KOPT-K1 (cell line): Measurements from ENCODE around the gene TAS2R9.

Experiments
- H3K27ac ChIP-seq: fragments of 200-600 bp; sonication (generic); 2 replicates; pipeline ENCODE4 v1.5.1; 2016; ENCODE audit warnings: antibody characterized with exemption, mild to moderate bottlenecking, low read depth, low read length; ENCODE audit not compliant: poor library complexity, severe bottlenecking
- H3K36me3 ChIP-seq: fragments of 200-600 bp; sonication (generic); 2 replicates; pipeline ENCODE4 v1.5.1; 2017; ENCODE audit warnings: antibody characterized with exemption, mild to moderate bottlenecking, low read length, moderate library complexity; ENCODE audit not compliant: insufficient read depth
- H3K9me3 ChIP-seq: fragments of 200-600 bp; sonication (generic); 2 replicates; pipeline ENCODE4 v1.5.1; 2017; ENCODE audit warnings: antibody characterized with exemption, low read length, mild to moderate bottlenecking; ENCODE audit not compliant: insufficient read depth, poor library complexity, severe bottlenecking

Gene TAS2R9, protein sequence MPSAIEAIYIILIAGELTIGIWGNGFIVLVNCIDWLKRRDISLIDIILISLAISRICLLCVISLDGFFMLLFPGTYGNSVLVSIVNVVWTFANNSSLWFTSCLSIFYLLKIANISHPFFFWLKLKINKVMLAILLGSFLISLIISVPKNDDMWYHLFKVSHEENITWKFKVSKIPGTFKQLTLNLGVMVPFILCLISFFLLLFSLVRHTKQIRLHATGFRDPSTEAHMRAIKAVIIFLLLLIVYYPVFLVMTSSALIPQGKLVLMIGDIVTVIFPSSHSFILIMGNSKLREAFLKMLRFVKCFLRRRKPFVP

GRCh38 chr12:10810068-10810467 is at the start of gene TAS2R9:
Gene TAS2R9 (minus strand): TSS chr12:10810168. CDS start chr12:10810075, 93 bp downstream.
- H3K27ac ChIP-seq: no peak within 1 kb of the TSS
- no peaks in the 10 kb centered on the region for H3K36me3 ChIP-seq
- H3K9me3 ChIP-seq: no peaks in the 10 kb centered on the region

DNA sequence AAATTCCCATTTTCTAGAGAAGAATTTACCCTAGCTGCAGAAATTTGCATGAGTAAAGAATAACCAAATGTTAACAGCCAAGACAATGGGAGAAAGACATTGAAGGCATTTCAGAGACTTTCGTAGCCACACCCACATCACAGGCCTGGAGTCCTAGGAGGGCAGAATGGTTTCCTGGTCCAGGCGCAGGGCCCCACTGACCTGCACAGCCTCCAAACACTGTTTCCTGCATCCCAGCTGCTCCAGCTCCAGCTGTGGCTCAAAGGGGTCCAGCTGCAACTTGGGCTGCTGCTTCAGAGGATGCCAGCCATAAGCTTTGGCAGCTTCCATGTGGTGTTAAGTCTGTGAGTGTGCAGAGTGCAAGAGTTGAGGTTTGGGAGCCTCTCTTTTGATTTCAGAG is 45.8 kb upstream of the TAS2R9 start:
- peaks cover 41% of the 10 kb centered on the region for H3K9me3 ChIP-seq
- H3K36me3 ChIP-seq: peaks cover 27% of the 10 kb centered on the region; the same call in 1 of the 2 replicates
- no peak overlapping the region for H3K27ac ChIP-seq

GRCh38 chr12:10853776-10854175 is 43.8 kb upstream of the TAS2R9 start:
- Histone ChIP-seq H3K36me3 (peaks cover 25% of the 10 kb centered on the region; the same call in 1 of the 2 replicates), H3K27ac (no peak overlapping the region), H3K9me3 (peaks cover 39% of the 10 kb centered on the region)

DNA sequence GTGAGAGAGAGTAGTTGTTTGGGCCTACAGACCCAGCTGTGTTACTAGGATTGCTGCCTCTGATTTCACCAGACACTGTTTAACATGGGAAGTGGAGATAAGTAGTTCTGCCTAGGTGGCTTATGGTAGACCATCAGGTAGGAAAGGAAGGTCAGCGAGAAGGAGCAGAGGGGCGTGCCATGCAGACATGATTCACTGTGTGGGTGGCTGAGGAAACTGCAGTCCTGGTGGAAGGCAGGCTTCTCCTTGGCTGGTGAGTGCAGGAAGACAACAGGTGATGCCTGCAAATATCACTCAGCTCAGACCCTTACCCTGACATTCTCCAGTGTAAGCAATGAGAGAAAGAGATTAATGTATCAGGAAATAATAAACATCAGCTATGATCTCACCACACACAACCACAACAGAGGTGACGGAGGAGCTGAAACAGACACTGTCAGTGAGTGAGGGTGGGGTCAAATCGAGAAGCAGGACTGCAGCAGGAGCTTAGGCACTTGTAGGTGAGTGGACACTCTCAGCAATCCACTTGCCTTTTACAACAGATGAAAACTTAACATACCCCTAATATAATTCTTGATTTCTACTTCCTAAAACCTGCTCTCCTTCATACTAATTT is 41.4 kb upstream of the TAS2R9 start:
- Histone ChIP-seq H3K27ac (no peak overlapping the region), H3K36me3 (peaks cover 17% of the 10 kb centered on the region; the same call in 1 of the 2 replicates), H3K9me3 (peaks cover 15% of the 10 kb centered on the region)

DNA sequence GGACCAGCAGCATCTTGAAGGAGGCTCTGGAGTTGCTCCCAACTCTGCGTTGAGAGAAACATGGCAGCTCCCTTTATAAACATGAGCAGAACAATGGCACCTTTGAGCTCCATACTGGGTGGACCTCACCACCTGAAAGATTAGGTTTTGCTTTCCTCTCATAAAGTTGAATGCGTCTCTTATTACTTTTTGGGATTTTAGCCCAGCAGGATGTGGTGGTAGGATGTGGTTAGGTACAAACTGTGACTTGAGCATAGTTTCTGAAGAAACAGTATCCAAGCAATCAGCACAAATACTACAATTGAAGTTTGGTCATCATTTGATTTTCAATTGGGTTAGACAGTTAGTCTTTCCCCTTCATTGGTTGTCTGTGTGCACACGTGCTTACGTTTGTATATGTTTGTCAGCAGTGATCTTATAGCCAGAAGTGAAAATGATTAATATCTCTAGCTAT is 39.5 kb upstream of the TAS2R9 start, which contains the start of gene PRR4:
PRR4 (minus strand) TSS at position 51 of the 454 bp plus-strand sequence; CDS start at position 13, 38 bp downstream.
- Histone ChIP-seq H3K9me3 (no peaks in the 10 kb centered on the region), H3K27ac (peak within 1 kb of the TSS; percentile 8), H3K36me3 (peaks cover 7% of the 10 kb centered on the region; the same call in 1 of the 2 replicates)

- no peak overlapping the region for H3K27ac ChIP-seq
- H3K9me3 ChIP-seq: no peaks in the 10 kb centered on the region
- H3K36me3 ChIP-seq: peaks cover 7% of the 10 kb centered on the region; the same call in 1 of the 2 replicates
Observed at GRCh38 chr12:10847744-10848143, 37.8 kb upstream of the TAS2R9 start.

DNA sequence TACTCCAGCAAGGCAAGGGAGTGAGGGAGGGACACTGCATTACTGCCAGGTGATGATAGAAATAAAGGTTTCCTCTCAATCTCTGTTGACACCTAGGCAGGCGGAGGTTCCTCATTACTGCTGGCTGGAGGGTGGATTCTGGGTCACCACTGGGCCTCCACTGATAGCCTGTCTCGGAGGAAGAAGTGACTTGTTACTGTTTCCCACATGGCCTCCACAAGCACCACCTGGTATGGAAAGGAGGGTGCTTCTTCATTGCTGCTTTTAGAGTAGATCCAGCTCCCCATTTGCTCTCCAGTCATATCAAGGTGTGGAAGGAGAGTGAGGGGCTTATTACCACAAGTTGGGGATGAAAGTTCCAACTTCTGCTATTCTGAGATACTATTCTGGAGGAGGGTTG is 32.9 kb upstream of the TAS2R9 start:
- Histone ChIP-seq H3K27ac (no peak overlapping the region), H3K36me3 (peaks cover 7% of the 10 kb centered on the region; the same call in 1 of the 2 replicates), H3K9me3 (no peaks in the 10 kb centered on the region)

GRCh38 chr12:10838461-10838860 is 28.5 kb upstream of the TAS2R9 start:
- Histone ChIP-seq H3K36me3 (no peaks in the 10 kb centered on the region; the same call in 1 of the 2 replicates), H3K27ac (no peak overlapping the region), H3K9me3 (no peaks in the 10 kb centered on the region)

DNA sequence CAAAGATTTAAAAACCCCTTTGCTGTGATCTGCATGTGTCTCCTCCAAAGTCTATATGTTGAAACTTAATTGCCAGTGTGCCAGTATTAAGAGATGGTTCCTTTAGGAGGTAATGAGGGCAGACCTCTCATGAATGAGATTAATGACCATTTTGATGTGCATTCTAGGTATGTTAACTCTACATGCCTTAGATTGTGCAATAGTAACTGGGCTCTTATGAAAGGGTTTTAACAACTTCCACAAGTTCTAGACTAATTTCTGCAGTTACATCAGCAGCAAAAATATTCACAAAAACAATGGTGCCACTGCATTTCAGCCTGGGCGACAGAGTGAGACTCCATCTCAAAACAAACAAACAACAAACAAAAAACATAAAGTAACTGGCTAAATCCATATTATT is 20.0 kb upstream of the TAS2R9 start:
- Histone ChIP-seq H3K36me3 (no peaks in the 10 kb centered on the region), H3K27ac (no peak overlapping the region), H3K9me3 (no peaks in the 10 kb centered on the region)

- Histone ChIP-seq H3K27ac (no peak within 1 kb of the TSS), H3K36me3 (no peaks in the 10 kb centered on the region), H3K9me3 (no peaks in the 10 kb centered on the region)
Observed at GRCh38 chr12:10826258-10826657, 16.3 kb upstream of the TAS2R9 start, which contains the start of gene TAS2R10. Gene TAS2R10 (minus strand): TSS chr12:10826358. CDS start chr12:10826269, 89 bp downstream.

DNA sequence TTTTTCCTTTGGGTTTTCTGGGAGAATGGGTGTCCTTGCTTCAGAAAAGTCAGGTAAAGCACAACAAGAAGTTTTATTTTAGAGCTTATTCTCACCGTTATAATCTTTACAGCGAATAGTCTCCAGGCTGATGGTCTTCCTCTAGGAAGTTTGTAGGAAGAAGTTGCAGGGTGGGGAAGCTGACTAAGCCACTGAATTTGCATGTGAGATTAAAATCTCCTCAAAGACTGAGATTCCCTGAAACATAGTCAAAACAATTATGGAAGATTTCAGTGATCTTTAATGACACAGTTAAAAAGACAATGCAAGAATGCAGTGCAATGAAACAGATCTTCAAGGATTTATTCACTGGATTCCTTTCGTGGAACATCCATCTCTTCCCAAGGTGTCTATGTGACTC is 15.0 kb upstream of the TAS2R9 start:
- H3K36me3 ChIP-seq: no peaks in the 10 kb centered on the region
- H3K27ac ChIP-seq: no peak overlapping the region
- H3K9me3 ChIP-seq: no peaks in the 10 kb centered on the region

DNA sequence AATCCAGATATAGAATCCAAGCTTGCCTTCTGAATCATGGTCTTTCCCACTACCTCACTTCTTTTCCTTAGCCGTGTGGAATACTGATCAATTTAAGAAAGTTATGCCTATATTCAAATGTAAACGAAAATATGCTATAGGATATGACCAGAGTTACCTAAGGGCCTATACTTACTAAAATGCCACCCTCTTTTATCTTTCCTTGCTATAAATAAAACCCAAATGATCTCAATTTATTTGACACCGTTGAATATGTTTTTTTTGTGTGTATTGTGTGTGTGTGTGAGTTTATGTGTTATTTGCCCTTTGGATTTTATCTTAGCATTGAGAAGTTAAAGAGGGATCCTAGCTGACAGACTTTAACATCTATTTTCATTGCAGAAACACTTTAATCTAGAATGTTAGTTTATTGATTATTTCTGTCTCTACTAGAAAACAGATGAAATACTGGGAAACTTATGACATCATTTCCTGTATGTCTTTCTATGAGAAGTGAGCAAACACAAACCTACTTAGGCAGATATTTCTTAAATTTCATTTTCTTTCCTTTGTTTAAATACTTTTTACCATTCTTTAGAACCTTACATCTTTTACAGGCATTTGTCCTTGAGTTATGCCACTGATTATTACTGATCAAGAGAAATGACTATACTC is 2.0 kb upstream of the TAS2R9 start:
- Histone ChIP-seq H3K36me3 (no peaks in the 10 kb centered on the region), H3K27ac (no peak overlapping the region), H3K9me3 (no peaks in the 10 kb centered on the region)

GRCh38 chr12:10807186-10807585 is 2.8 kb downstream of the TAS2R9 start, which contains the start of gene TAS2R8:
Gene TAS2R8 (minus strand): TSS chr12:10807286. CDS start chr12:10806980, 306 bp downstream.
- Histone ChIP-seq H3K27ac (no peak within 1 kb of the TSS), H3K9me3 (no peaks in the 10 kb centered on the region), H3K36me3 (no peaks in the 10 kb centered on the region)

- H3K9me3 ChIP-seq: no peaks in the 10 kb centered on the region
- no peak within 1 kb of the TSS for H3K27ac ChIP-seq
- no peaks in the 10 kb centered on the region for H3K36me3 ChIP-seq
Observed at GRCh38 chr12:10802587-10802986, 7.4 kb downstream of the TAS2R9 start, which contains the start of gene TAS2R7. Gene TAS2R7 (minus strand): TSS chr12:10802627. CDS start chr12:10802570, 57 bp downstream.

DNA sequence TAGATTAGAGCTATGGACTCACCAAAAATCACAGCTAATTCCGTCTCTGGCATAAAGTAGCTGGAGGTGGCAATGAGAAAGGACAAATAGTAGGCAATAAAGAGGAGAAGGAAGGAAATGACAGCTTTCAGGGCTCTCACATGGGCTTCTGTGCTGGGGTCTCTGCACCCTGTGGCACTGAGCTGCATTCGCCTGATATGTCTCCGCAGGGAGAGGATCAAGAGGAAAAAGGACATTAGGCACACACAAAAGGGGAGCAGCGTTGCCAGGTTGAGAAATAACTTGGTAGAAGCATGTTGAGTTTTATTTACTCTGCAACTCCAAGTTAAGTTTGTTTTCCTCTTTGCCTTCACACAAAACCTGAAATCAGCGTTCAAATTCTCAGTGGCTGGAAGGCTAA is 8.2 kb downstream of the TAS2R9 start:
- Histone ChIP-seq H3K9me3 (no peaks in the 10 kb centered on the region), H3K27ac (no peak overlapping the region), H3K36me3 (no peaks in the 10 kb centered on the region)
